Coronary artery (tissue), 2 donors: ENCODE measurements around the gene CLIC3.

ENCODE experiments used
- DNase-seq: peaks from one replicate; pipeline ENCODE4 v3.0.0-alpha.2; 2017; ENCODE audit warnings: low spot score
- H3K27ac ChIP-seq, 2 donors: fragments of 200-600 bp; sonication (generic); one replicate each; pipeline ENCODE4 v1.5.1; 2016 to 2019
- H3K4me3 ChIP-seq: fragments of 200-600 bp; sonication (generic); 2 replicates; pipeline ENCODE4 v1.5.1; 2016; ENCODE audit warnings: mild to moderate bottlenecking, moderate library complexity
- TF ChIP-seq, protein P1 (sequence below): fragments of 200-600 bp; sonication (generic); IDR thresholded peaks from one replicate; pipeline ENCODE4 v1.5.1; 2019; ENCODE audit warnings: antibody characterized with exemption

Gene CLIC3

GRCh38 chr9:137015976-137016375, 19.6 kb upstream of the CLIC3 start:
- Histone ChIP-seq H3K27ac (no peak overlapping the region), H3K4me3 (no peak overlapping the region)
- TF ChIP-seq, protein P1, sequence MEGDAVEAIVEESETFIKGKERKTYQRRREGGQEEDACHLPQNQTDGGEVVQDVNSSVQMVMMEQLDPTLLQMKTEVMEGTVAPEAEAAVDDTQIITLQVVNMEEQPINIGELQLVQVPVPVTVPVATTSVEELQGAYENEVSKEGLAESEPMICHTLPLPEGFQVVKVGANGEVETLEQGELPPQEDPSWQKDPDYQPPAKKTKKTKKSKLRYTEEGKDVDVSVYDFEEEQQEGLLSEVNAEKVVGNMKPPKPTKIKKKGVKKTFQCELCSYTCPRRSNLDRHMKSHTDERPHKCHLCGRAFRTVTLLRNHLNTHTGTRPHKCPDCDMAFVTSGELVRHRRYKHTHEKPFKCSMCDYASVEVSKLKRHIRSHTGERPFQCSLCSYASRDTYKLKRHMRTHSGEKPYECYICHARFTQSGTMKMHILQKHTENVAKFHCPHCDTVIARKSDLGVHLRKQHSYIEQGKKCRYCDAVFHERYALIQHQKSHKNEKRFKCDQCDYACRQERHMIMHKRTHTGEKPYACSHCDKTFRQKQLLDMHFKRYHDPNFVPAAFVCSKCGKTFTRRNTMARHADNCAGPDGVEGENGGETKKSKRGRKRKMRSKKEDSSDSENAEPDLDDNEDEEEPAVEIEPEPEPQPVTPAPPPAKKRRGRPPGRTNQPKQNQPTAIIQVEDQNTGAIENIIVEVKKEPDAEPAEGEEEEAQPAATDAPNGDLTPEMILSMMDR, result no peak
- DNase-seq, result no peak

DNA sequence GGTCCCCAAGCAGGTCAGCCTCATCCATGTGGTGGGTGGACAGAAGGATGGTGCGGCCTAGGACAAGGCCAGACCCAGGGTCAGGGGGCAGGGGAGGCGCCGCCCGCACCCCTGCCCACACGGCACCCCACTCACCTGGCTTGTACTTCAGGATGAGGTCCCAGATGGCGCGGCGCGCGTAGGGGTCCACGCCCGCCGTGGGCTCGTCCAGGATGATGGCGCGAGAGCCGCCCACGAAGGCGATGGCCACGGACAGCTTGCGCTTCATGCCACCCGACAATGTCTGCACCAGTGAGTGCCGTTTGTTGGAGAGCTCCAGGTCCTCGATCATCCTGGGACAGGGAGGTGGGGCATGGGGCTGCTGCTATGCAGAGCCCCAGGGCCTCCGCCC, 19.2 kb upstream of the CLIC3 start:
- DNase-seq, result no peak
- TF ChIP-seq, protein P1, result no peak
- H3K4me3 ChIP-seq, result no peak overlapping the region

DNA sequence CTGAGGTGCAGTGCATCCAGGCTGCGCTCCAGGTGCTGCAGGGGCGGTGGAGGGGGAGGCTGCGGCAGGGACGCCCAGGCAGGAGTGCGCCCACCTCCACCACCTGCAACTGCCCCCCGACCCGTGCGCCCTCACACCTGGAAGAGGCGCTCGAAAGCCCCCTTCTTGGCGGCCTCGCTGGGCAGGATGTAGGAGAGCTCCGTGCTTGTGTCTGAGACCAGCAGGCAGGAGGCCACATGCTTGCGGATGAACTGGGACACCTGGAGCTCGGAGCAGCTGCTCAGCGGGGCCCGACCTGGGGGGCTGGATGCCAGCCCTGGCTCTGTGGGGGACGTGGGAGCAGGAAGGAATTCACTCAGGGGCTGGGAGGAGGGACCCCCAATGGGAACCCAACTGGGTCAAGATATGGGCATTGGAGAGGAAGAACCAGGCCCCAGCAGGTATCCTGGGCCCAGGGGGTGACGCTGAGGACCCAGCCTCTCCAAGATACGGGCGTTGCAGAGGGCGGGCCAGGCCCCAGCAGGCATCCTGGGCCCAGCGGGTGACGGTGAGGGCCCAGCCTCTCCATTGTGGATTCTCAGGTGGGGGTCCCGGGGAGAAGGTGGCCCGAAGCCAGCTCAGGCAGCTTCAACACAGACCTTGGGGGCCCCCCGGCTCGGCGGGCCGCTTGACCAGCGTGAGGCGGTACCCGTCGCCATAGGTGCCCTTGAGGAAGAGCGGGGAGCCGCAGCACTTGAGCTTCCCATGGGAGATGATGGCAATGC, 18.6 kb upstream of the CLIC3 start:
- DNase-seq, result no peak
- H3K4me3 ChIP-seq, result no peak overlapping the region
- no peak overlapping the region for H3K27ac ChIP-seq
- TF ChIP-seq, protein P1, result no peak

More for the DNA sequence above, 19.2 kb upstream of the CLIC3 start:
- H3K27ac ChIP-seq, result no peak overlapping the region

- TF ChIP-seq, protein P1, result no peak
- Histone ChIP-seq H3K27ac (no peak overlapping the region), H3K4me3 (no peak overlapping the region)
- no peak for DNase-seq
These were observed 17.8 kb upstream of the CLIC3 start for GRCh38 chr9:137014166-137014565.

GRCh38 chr9:137013571-137013940, 17.2 kb upstream of the CLIC3 start:
- TF ChIP-seq, protein P1, result no peak
- Histone ChIP-seq H3K27ac (no peak overlapping the region), H3K4me3 (no peak overlapping the region)
- no peak for DNase-seq

GRCh38 chr9:137012694-137013570, 16.6 kb upstream of the CLIC3 start:
- Histone ChIP-seq H3K4me3 (no peak overlapping the region), H3K27ac (no peak overlapping the region)
- no peak for DNase-seq
- TF ChIP-seq, protein P1, result no peak
